ENCODE results near the gene DPYSL4.

DPYSL4 gene

DNA sequence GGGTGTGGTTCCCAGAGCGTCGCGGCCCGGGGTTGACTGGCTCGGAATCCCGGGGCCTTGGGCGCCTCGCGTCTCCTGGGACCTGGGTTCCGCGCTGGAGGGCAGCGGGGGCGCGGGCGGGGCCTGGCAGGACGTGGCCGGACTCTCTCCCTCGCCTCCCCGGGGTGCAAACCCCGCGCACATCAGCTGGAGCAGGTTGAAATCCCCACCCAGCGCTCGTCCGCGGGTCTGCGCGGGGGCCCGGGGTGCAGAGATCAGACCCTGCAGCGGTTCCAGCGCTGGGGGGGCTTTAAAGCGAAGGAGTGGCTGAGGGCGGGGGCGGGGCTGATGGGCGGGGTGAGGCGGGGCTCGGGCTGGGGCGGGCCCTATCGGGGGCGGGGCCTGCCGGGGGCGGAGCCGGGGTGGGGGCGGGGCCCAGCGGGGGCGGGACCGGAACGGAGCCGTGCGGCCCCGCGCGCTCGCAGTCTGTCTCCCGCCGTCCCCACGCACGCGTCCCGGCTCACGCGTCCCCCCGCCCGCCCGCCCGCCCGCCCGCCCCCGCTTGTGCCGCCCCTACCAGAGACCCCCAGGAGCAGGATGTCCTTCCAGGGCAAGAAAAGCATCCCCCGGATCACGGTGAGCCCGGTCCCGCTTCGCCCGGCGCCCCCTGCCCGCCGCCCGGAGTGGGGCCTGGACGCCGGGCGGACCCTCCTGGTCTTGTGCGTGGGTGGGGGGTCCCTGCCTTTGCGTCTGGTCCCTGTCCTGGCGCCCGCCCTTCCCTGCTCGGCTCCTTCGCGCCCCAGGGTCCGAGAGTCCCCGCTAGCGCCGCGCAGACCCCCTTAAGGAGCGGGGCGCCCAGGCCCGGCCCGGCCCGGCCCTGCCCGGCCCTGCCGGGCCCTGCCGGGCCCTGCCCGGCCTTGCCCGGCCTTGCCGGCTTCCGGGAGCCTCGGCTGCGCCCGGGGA, at the start of gene DPYSL4:
Gene DPYSL4 (plus strand): TSS at position 461 of the 942 bp plus-strand sequence. CDS start 116 bp downstream, at position 577.
- peak; percentile 22 for DNase-seq

DNA sequence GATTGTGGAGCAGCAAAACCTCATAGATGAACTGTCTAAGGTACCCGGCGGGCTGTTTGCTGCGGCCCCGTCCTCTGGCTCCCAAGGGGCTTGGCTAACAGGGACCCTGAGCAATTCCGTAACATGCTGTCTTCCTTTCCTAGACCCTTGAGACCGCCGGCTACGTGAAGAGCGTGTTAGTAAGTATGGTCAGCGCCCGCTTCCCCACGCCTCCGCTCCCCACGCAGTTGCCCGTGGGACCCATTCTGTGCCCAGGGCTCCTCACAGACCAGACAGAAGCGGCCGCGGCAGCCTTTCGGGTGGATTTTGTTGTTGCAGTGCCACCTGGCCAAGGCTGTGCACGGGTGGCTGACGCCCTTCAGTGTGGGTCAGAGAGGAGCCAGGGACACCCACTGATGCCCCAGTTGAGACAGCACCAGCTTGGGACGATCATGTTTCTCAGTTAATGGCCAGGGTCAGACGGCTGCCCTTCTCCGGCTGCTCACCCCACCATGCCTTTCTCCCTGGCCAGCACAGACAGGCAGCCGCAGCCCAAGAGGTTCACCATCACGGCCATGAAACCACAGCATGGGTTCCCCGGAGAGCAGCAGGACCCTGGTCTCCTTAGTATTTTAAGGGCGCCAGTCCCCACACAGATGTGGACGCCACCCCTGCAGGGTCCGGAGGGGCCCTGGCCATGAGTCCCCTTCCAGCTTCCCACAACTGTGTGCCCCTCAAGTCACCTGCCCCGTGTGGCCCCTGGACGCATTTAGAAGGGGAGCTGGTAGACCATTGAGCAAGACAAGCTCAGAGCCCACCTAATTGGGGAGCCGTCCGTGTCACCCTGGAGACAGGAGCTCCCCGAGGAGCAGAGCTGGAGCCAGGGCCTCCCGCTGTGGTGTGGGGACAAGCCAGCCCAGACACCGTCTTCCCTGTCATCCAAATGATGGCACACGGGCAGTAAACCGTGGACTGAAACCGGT, 49.4 kb upstream of the DPYSL4 start:
- DNase-seq: no peak

DNA sequence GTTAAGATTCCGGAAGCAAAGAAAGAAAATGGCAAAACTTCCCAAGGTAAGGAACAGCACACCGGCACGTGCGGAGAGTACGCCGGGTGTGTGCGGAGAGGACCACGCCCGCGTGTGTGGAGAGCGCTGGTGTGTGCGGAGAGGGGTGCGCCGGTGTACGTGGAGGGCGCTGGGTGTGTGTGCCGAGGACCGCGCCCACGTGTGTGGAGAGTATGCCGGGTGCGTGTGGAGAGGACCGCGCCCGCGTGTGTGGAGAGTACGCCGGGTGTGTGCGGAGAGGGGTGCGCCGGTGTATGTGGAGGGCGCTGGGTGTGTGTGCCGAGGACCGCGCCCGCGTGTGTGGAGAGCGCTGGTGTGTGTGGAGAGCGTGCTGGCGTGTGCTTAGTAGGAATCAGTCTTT, 48.6 kb upstream of the DPYSL4 start:
- DNase-seq: no peak

DNA sequence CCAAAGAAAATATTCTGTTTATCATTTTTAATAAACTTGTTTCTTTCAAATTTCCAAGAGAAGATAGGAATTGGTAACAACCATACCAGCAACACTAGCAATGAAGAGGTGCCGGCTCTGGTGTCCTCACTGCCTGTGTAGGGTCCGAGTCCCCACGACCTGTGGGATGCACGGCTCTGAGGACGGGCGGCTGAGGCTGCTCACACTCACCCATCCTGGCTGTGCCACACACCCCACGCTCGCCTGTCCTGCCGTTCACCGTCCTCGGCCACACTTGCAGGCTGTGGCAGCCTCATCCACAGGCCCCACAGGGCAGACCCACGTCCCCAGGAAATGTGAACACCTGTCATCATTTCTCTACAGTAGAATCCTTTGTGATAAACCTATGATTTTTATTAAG, 48.2 kb upstream of the DPYSL4 start:
- no peak for DNase-seq

DNA sequence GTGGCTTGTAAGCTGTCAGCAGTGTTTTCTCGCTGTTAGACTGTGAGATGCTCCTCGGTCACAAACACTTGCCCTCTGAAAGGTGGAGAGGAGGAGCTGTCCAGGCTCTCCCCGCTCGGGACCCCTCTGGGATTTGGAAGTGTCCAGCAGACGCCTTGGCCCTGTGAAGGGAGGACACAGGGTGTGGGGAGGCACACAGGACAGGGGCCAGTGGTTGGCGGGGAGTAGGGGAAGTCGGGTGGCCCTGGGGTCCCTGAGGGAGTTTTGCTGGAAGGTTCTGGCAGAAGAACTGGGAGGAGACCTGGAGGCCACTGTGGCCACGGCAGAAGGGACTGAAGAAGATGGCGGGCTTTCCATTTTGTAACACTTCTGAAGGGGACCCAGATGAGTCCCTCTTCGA, 47.2 kb upstream of the DPYSL4 start:
- DNase-seq: no peak

DNA sequence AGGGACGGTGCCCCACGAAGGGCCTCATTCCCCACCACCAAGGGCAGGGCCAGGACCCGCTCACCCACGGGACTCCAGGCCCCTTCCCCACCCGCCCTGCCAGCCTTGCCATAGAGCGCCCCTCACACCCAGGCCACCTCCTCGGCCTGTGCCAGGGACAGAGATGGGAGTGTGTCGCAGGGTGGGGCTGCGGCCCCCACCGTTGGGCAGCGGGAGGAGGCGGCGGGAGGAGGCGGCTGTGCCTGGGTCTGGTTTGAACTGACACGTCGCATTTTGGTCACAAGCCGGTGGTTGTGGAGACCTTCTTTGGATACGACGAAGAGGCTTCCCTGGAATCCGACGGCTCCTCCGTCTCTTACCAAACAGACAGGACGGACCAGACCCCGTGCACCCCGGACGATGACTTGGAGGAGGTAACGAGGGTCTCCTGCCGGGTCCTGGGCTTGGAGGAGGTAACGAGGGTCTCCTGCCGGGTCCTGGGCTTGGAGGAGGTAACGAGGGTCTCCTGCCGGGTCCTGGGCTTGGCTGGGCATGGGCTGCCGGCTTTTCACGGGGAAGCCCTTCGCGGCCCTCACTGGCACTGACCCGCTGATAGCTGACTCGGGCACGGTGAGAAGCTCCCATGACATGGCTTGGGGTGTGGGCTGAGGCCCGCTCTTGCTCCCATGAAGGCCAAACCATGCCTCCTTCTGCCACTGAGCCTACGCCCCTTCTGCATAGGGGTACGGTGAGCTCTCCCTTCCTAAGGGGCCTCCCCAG, 46.4 kb upstream of the DPYSL4 start:
- no peak for DNase-seq

DNA sequence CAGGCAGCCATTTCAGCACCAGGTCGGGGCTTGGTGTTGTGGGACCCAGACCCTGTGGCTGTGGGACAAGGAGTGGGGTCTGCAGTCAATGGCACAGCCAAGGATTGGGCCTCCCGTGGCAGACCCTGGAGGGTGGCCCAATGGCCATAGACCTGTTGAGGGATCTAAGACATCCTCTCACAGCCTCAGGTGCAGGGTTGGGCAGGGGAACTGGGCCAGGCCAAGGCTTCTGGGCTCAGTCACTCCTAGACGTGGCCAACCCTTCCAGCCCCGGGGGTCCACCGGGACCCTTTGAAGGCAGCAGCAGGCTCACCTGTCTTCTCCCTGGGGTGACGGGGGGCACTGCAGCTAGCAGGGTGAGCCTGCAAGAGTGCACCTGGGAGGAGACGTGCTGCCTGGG, 45.7 kb upstream of the DPYSL4 start:
- no peak for DNase-seq

DNA sequence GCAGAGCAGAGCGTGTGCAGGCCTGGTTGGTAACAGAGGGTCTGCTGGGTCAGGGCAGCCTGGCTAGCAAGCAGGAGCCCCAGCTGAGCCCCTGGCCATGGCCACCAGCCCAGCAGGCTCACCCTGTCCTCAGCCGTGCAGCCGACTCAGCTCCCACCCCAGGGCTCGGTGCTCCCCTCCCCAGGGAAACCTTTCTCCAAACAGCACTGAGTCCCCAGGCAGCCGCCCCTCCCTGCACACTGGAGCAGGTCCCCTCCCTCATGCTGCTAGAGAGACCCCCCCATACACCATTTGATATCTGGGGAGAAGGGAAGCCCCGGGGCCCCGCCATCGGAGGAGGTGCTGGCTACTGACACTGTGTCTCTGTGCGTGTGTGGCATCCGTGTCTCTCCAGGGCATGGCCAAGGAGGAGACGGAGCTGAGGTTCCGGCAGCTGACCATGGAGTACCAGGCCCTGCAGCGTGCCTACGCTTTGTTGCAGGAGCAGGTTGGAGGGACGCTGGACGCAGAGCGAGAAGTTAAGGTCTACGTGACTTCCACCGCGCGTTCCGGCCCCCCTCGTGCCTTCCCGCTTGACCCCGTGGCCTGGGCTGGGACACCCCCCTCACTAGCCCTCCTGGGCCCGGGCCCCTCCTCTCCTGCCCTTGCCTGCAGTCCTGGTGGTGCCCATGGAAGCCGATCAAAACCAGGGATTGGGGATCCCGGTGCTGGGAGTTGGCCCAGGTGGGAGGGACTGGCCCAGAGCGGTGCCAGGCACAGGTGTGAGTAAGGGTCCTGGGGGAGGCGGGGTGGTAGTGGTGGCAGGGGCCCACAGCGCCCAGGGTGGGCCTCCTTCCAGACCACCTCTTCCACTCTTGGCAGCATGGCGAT, 45.0 kb upstream of the DPYSL4 start:
- DNase-seq: no peak

DNA sequence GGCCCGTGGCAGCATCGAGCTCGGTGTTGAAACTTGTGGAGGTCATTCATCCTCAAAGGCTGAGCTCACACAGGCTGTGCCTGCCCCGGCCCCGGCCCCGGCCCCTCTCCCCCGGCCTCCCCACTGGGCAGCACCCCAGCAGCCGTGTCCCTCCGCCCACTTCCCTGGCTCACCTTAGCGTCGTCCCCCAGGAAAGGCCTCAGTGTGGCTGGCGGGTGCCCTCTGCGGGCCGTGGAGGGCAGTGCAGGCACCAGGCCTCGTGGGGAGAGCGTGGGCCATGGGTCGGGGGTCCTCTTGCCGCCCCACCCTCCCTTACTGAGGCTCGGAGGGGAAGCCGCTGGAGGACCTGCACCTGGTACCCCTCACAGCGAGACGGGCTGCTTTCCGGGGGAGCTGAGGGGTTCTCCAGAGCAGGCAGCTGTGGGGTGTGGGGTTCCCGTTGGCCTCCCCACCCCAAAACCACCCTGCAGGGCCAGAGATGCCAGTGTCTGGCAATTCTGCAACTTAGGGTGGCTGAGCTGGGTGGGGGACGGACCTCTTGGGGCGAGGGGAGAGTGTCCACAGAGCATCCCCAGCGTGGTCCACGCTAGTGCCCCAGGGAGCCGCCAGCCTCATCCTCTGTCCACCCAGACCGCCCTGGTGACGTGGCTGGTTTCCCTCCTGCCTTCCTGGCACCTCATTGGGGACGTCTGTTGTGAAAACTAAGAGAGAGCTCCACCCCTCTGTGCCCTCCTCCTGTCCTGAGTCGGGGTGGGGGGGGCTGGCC, 44.2 kb upstream of the DPYSL4 start:
- DNase-seq: peak; percentile 30

DNA sequence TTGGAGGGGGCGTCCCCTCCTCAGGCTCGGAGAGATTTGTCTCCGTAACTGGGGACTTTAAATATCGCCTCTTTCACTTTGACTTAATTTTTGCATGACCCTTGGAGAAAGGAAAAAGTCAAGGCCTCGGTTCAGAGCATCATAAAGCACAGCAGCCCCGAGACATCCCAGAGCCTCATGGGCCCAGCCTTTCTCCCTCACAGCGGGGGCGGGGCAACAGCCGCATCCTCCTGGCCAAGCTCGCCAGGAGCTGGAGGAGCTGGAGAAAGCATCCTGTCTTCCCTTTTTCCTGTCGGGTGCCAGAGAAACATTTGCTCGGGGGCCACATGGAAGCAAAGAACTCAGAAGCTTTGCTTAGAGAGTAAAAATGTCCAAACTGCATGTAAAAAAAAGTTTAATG, 43.6 kb upstream of the DPYSL4 start:
- DNase-seq: no peak

DNA sequence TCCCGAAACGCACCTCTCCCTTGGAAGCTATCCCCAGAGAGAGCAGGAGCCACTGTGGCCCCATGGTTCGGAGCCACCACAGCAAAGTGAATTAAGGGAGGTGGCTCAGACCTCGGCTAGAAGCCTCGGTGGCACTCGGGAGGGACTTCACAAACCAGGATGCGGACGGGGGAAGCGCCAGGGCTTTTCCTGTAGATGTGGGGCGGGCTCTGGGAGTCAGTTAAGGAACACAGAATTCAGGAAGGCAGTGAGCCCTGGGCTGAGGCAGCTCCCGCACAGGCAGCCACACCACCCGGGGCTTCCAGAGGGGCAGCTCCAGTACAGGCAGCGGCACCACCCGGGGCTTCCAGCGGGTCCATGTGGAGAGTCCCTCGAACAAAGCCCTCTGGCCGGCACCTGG, 42.7 kb upstream of the DPYSL4 start:
- no peak for DNase-seq

DNA sequence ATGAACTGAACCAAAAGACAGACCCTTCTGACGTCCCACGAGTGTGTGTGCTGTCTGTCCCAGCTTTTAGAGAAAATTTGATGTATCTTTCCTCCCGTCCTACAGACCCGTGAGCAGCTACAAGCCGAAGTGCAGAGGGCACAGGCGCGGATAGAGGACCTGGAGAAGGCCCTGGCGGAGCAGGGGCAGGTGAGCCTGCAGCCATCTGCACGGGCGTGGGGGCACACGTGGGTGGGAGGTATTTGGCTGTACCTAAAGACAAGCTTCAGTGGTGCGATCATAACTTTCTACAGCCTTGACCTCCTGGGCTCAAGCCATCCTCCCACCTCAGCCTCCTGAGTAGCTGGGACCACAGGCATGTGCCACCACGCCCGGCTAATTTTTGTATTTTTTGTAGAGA, 41.7 kb upstream of the DPYSL4 start:
- DNase-seq: no peak

DNA sequence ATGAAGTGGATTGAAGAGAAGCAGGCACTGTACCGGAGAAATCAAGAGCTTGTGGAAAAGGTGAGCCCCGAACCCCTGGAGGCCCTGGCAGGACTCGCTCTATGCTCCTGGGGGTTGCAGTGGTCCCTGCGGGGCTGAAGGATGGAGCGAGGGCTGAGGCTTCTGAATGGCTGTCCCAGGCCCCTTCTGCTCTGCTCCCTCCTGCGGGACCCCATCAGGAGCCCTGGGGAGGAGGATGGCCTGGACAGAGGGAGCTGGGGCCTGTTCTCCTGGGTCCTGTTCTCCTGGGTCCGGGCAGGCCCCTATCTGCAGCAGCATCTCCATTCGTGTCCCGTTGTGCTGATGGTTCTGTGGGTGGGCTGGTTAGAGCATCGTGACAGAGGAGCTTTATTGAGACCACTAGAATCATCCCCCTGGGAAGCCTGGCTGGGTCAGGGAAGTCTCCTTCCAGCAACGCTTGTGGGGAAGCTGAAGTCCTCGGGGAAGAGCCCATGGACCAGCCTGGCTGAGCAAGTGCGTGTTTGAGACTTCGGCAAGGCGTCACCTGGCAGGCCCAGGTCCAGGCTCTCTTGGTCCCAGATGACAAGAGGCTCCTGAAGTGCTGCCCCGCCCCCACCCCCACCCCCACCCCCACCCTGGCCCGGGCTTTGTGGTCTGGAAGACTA, 41.1 kb upstream of the DPYSL4 start:
- DNase-seq: no peak

DNA sequence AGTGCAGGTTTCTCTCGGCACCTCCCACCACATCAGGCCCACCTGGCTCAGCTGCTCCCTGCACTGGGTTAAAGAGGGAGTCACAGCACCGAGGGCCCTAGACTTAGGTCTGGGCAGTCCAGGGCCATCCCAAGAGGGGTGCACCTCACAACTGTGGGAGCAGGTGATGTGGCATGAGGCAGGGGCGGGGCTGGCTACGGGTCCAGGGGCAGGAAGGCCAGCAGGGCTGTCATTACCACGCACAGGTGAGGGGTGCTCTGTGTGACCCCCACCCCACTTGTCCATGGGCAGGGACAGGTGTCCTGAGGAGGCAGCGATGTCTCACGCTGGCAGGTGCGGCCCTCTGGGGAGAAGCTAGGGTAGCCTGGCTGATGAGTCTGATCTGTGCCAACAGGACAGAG, 40.5 kb upstream of the DPYSL4 start:
- DNase-seq: no peak

DNA sequence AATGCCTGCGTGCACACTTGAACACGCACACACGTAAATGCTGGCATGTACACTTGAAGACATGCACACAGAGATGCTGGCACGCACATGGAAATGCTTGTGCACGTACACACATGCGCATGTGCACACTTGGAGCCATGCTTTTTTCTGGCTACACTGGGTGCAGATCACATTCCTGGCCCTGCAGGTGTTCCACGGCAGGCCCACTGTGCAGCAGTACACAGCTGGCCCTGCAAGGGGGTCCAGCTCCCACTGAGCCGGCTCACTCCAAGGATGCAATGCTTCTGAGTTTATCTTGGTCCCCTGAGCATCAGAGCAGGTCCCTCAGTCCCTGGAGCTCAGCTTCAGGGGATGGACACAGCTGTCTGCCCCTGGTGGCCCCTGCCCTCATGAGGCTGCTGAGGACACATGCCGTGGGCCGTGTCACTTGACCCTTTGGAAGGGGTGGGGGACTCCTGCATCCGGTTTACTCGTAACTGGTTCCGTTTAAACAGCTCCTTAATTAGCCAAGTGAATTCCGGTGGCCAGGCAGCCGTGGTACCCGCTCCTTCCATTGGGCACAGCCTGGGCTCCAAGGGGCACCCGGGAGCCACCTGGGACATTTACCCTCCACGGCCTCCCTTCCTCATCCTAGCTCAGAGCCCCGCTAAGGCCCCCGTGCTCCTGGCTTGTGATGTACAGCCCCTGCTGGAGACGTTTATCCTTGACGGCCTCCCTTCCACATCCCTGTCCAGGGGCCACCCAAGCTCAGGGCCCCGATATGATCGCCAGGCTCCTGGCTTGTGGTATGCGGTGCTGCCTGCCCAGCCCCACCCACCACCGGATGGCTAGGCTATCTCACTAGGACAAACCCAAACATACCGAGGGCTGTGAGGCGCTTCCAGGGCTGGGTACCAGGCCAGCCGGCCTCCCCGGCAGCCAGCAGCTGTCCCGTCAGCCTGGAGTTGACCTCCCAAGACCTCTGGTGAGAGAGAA, 39.5 kb upstream of the DPYSL4 start:
- no peak for DNase-seq

DNA sequence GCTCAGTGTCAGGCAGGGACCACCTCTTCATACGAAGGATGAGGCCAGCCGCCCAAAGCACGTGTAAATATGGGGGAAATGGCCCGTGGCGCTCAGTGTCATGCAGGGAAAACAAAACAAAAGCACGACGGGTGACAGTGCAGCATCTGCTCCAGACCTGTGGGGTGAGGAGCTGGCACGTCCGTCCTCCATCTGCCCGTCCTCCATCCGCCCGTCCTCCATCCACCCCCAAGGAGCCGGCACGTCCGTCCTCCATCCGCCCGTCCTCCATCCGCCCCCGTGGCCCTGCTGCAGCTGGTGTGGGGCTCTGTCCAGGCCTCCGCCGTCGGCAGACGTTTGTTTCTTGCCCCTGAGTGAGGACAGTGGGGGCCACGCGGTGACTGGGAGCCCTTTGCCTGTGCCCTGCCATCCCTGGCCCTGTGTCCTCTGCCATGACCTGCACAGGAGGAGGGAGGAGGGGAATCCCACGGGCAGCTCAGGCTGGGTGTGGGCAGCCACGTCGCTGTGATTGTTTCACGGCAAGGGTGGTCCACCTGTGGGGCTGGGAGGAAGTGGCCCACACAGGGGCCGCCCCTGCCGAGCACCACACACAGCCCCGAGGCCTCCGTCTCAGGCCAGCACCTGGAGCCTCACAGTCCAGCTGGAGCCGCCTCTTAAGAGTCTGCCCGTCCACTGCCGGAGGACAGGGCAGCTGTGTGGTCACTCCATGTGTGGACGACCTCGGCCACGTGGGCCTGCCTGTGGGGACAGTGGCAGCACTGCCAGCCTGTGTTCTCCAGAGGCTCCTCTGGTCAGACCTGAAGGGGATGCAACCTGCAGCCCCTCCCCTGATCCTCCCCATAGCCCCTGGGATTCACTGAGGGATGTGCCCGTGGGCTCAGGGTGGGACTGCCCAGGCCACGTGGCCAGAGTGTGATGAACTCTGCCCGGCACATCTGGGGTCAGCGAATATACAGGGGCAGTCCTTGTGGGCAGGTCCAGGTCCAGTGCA, 38.2 kb upstream of the DPYSL4 start:
- no peak for DNase-seq

DNA sequence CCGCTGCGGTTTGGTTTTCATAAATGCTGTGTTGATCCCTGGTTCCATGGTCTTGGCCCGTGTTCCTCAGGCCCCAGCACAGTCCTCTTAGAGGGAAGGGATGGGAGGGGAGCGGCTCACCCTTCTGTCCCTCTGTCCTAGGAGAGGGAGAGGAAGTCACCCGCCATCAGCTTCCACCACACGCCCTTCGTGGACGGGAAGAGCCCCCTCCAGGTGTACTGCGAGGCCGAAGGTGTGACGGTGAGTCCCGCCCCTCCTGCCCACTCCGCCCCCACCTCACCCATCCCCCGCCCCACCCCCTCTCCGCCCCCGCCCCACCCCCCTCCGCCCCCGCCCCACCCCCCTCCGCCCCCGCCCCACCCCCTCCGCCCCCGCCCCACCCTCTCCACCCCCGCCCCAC, 37.5 kb upstream of the DPYSL4 start:
- no peak for DNase-seq

DNA sequence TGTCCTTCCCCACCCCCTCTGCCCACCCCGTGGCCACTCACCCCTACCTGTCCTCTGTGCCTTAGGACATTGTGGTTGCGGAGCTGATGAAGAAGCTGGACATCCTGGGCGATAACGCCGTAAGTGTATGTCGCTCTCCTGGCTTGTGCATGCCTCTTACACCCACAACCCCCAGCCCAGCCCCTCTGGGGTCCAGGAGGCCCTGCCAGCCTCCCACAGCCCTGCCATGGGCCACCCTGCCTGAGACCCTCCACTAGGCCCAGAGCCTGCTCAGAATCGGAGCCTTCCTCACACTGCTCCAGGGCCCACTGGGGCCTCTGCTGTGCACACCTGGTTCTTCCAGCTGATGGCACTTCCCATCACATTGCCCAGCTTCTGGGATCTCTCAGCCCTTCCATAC, 36.8 kb upstream of the DPYSL4 start:
- no peak for DNase-seq

Measured in hematopoietic multipotent progenitor cell treated with erythropoietin and hydrocortisone succinate and interleukin-3 and kit ligand, for 6 days (in vitro differentiated cells).